ENCODE results near the gene HDAC11. TPM values are rescaled to one million over a fixed set of nuclear protein-coding genes. Genes with fewer than 3 reads are reported as not detected.

The HDAC11 gene
- total and polyA plus RNA-seq, 9 of the 15 experiments (the other 6 are each of a cell fraction or from before 2014, with no cell fraction given): 0.60 to 6.0 (median 4.5) TPM

GRCh38 chr3:13451301-13451673, 28.8 kb upstream of the HDAC11 start (continued):
- TF ChIP-seq ZNF175 (CRISPR knock-in tag; IDR thresholded peaks at IDR 0.05; ENCODE audit: low read depth) (no peak), SETDB1 (IDR thresholded peaks at IDR 0.05; ENCODE audit: low read length) (no peak), ZNF696 (CRISPR knock-in tag; conservative IDR thresholded peaks at IDR 0.05) (no peak), ZNF77 (CRISPR knock-in tag; IDR thresholded peaks at IDR 0.05) (no peak), ZZZ3 (IDR thresholded peaks at IDR 0.05) (no peak), MTF1 (CRISPR knock-in tag; IDR thresholded peaks at IDR 0.05; ENCODE audit: borderline replicate concordance) (no peak), EP400 (IDR thresholded peaks at IDR 0.05) (no peak), ZNF561 (CRISPR knock-in tag; conservative IDR thresholded peaks at IDR 0.05) (no peak), TRIM24 (IDR thresholded peaks at IDR 0.05) (no peak), KDM4B (IDR thresholded peaks at IDR 0.05; ENCODE audit: borderline replicate concordance in 2 of 2, low read depth in 1 of 2) (no peak; a peak in 1 of 4 replicates), YBX1 (IDR thresholded peaks at IDR 0.05) (0 out of 2 replicates have a peak, but pooled peaks have one; percentile 37), MAFG (tag; conservative IDR thresholded peaks at IDR 0.05) (peak; percentile 72), RCOR1 (IDR thresholded peaks at IDR 0.05; ENCODE audit: borderline replicate concordance in 1 of 2, low read depth in 2 of 2, low read length in 2 of 2) (no peak), CEBPZ (IDR thresholded peaks at IDR 0.05; ENCODE audit: borderline replicate concordance, low read depth, low read length) (no peak), HMG20A (CRISPR knock-in tag; conservative IDR thresholded peaks at IDR 0.05) (no peak), ATF2 (CRISPR knock-in tag; IDR thresholded peaks at IDR 0.05) (no peak), MCM5 (IDR thresholded peaks at IDR 0.05; ENCODE audit: low read depth) (no peak), E2F3 (CRISPR knock-in tag; IDR thresholded peaks at IDR 0.05) (no peak), E2F1 (CRISPR knock-in tag; IDR thresholded peaks at IDR 0.05) (peak; percentile 39; the same call in 1 of the 2 replicates), ELK3 (CRISPR knock-in tag; IDR thresholded peaks at IDR 0.05) (no peak), JUNB (CRISPR knock-in tag; conservative IDR thresholded peaks at IDR 0.05) (no peak), CSDE1 (IDR thresholded peaks at IDR 0.05) (peak in 1 of 2 experiments; percentile 74; a peak in 1 of 4 replicates), L3MBTL2 (IDR thresholded peaks at IDR 0.05) (peak; percentile 47), RNF2 (IDR thresholded peaks at IDR 0.05) (no peak), DMBX1 (CRISPR knock-in tag; IDR thresholded peaks at IDR 0.05; ENCODE audit: borderline replicate concordance) (peak; percentile 23; the same call in 1 of the 2 replicates)

All from K562 (cell line).